Measurements from ENCODE around the gene SCN7A. TPM values are rescaled to one million over a fixed set of nuclear protein-coding genes. Genes with fewer than 3 reads are reported as not detected.

Gene SCN7A
- total RNA-seq, 2 donors from 2014 or later: not detected

GRCh38 chr2:166439078-166439477, 55.0 kb downstream of the SCN7A start:
- H3K9me3 ChIP-seq (ENCODE audit: control insufficient read depth, low read length, poor library complexity, severe bottlenecking): no peaks in the 10 kb centered on the region
- Mint-ChIP-seq H3K4me1 (no peaks in the 10 kb centered on the region), H3K27me3 (no peaks in the 10 kb centered on the region), H3K27ac (no peak overlapping the region), H3K4me3 (no peak overlapping the region), H3K36me3 (ENCODE audit: low read depth) (no peaks in the 10 kb centered on the region)
- ATAC-seq (no peak), DNase-seq (no peak)

DNA sequence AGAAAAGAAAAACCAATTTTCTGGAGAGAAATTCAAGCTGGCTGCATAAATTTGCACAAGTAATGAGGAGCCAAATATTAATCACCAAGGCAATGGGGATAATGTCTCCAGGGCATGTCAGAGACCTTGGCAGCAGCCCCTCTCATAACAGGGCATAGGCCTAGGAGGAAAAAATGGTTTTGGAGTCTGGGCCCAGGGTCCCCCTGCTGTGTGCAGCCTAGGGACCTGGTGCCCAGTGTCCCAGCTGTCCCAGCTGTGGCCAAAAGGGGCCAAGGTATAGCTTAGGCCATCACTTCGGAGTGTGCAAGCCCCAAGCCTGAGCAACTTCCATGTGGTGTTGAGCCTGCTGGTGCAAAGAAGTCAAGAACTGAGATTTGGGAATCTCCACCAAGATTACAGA, 57.1 kb downstream of the SCN7A start:
- Mint-ChIP-seq H3K27me3 (no peaks in the 10 kb centered on the region), H3K36me3 (ENCODE audit: low read depth) (no peaks in the 10 kb centered on the region), H3K27ac (no peak overlapping the region), H3K4me3 (no peak overlapping the region), H3K4me1 (no peaks in the 10 kb centered on the region)
- H3K9me3 ChIP-seq (ENCODE audit: control insufficient read depth, low read length, poor library complexity, severe bottlenecking): no peaks in the 10 kb centered on the region
- DNase-seq: no peak
- no peak for ATAC-seq

GRCh38 chr2:166436189-166436588, 57.9 kb downstream of the SCN7A start:
- Mint-ChIP-seq H3K4me3 (no peak overlapping the region), H3K36me3 (ENCODE audit: low read depth) (no peaks in the 10 kb centered on the region), H3K4me1 (no peaks in the 10 kb centered on the region), H3K27me3 (no peaks in the 10 kb centered on the region), H3K27ac (no peak overlapping the region)
- ATAC-seq (no peak), DNase-seq (no peak)
- H3K9me3 ChIP-seq (ENCODE audit: control insufficient read depth, low read length, poor library complexity, severe bottlenecking): no peaks in the 10 kb centered on the region

- no peak overlapping the region for H3K27ac Mint-ChIP-seq
Observed at GRCh38 chr2:166434491-166434890, 59.6 kb downstream of the SCN7A start.

DNA sequence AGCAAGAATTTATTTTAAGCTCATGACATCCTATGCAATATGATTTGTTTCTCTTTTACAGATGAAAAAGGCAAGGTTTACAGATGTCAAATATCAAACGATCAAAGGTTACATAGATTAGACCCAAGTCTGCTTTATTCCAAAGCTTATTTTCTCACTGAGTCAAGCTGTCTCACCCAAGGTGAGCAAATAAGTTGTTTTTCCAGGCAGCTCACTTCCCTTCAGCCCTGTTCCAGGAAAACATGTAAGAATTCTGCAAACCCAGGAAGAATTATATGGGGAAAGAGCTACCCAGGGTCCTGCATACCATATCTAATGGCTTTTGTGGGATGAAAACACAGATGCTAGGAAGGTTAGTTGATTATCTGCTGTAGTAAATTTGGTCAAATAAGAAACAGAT, 60.6 kb downstream of the SCN7A start:
- DNase-seq: no peak
- Mint-ChIP-seq H3K4me3 (no peak overlapping the region), H3K27ac (no peak overlapping the region), H3K4me1 (no peaks in the 10 kb centered on the region), H3K36me3 (ENCODE audit: low read depth) (no peaks in the 10 kb centered on the region), H3K27me3 (no peaks in the 10 kb centered on the region)
- no peak for ATAC-seq
- no peaks in the 10 kb centered on the region for H3K9me3 ChIP-seq (ENCODE audit: control insufficient read depth, low read length, poor library complexity, severe bottlenecking)

More at GRCh38 chr2:166434491-166434890, 59.6 kb downstream of the SCN7A start:
- Mint-ChIP-seq H3K4me3 (no peak overlapping the region), H3K27me3 (no peaks in the 10 kb centered on the region), H3K36me3 (ENCODE audit: low read depth) (no peaks in the 10 kb centered on the region), H3K4me1 (no peaks in the 10 kb centered on the region)
- ATAC-seq (no peak), DNase-seq (no peak)
- no peaks in the 10 kb centered on the region for H3K9me3 ChIP-seq (ENCODE audit: control insufficient read depth, low read length, poor library complexity, severe bottlenecking)

- no peaks in the 10 kb centered on the region for H3K9me3 ChIP-seq (ENCODE audit: control insufficient read depth, low read length, poor library complexity, severe bottlenecking)
- H3K36me3 Mint-ChIP-seq (ENCODE audit: low read depth): no peaks in the 10 kb centered on the region
- ATAC-seq (no peak), DNase-seq (no peak)
- no peaks in the 10 kb centered on the region for H3K27me3 Mint-ChIP-seq
- H3K4me3 Mint-ChIP-seq: no peak overlapping the region
- H3K4me1 Mint-ChIP-seq: no peaks in the 10 kb centered on the region
- H3K27ac Mint-ChIP-seq: no peak overlapping the region
Observed at GRCh38 chr2:166432331-166432730, 61.7 kb downstream of the SCN7A start.

- Mint-ChIP-seq H3K27ac (no peak overlapping the region), H3K36me3 (ENCODE audit: low read depth) (no peaks in the 10 kb centered on the region), H3K4me1 (no peaks in the 10 kb centered on the region), H3K4me3 (no peak overlapping the region), H3K27me3 (no peaks in the 10 kb centered on the region)
- no peaks in the 10 kb centered on the region for H3K9me3 ChIP-seq (ENCODE audit: control insufficient read depth, low read length, poor library complexity, severe bottlenecking)
- ATAC-seq (no peak), DNase-seq (no peak)
Observed at GRCh38 chr2:166424841-166425240, 69.2 kb downstream of the SCN7A start.

- Mint-ChIP-seq H3K27me3 (no peaks in the 10 kb centered on the region), H3K36me3 (ENCODE audit: low read depth) (no peaks in the 10 kb centered on the region), H3K27ac (no peak overlapping the region), H3K4me3 (no peak overlapping the region), H3K4me1 (no peaks in the 10 kb centered on the region)
- DNase-seq: no peak
- H3K9me3 ChIP-seq (ENCODE audit: control insufficient read depth, low read length, poor library complexity, severe bottlenecking): no peaks in the 10 kb centered on the region
- no peak for ATAC-seq
Observed at GRCh38 chr2:166419616-166419934, 74.5 kb downstream of the SCN7A start.

- Mint-ChIP-seq H3K27ac (no peak overlapping the region), H3K36me3 (ENCODE audit: low read depth) (no peaks in the 10 kb centered on the region), H3K4me3 (no peak overlapping the region), H3K4me1 (no peaks in the 10 kb centered on the region), H3K27me3 (no peaks in the 10 kb centered on the region)
- no peak for ATAC-seq
- no peaks in the 10 kb centered on the region for H3K9me3 ChIP-seq (ENCODE audit: control insufficient read depth, low read length, poor library complexity, severe bottlenecking)
- no peak for DNase-seq
Observed at GRCh38 chr2:166418853-166419615, 75.0 kb downstream of the SCN7A start.

GRCh38 chr2:166417669-166418068, 76.4 kb downstream of the SCN7A start:
- Mint-ChIP-seq H3K36me3 (ENCODE audit: low read depth) (no peaks in the 10 kb centered on the region), H3K27ac (no peak overlapping the region), H3K4me1 (no peaks in the 10 kb centered on the region), H3K27me3 (no peaks in the 10 kb centered on the region), H3K4me3 (no peak overlapping the region)
- ATAC-seq (no peak), DNase-seq (no peak)
- H3K9me3 ChIP-seq (ENCODE audit: control insufficient read depth, low read length, poor library complexity, severe bottlenecking): no peaks in the 10 kb centered on the region

DNA sequence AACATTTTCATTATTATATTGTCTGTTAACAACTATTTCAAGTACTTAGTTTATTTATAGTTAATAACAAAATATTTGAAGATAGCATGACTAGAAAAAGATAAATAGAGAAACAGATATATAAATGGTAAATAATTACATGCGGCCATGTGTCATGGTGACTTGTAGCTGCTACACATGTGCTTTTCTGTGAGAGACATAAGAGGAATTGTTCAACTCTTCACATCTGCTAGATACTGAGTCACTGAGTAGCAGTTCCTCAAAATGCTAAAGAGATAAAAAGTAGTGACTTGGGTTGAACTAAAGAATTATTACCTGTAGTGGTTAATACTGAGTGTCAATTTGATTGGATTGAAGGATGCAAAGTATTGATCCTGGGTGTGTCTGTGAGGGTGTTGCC, 80.8 kb downstream of the SCN7A start:
- Mint-ChIP-seq H3K27ac (no peak overlapping the region), H3K4me1 (no peaks in the 10 kb centered on the region), H3K4me3 (no peak overlapping the region), H3K27me3 (no peaks in the 10 kb centered on the region), H3K36me3 (ENCODE audit: low read depth) (no peaks in the 10 kb centered on the region)
- no peaks in the 10 kb centered on the region for H3K9me3 ChIP-seq (ENCODE audit: control insufficient read depth, low read length, poor library complexity, severe bottlenecking)
- DNase-seq: no peak
- no peak for ATAC-seq

GRCh38 chr2:166411473-166412230, 82.4 kb downstream of the SCN7A start:
- H3K9me3 ChIP-seq (ENCODE audit: control insufficient read depth, low read length, poor library complexity, severe bottlenecking): no peaks in the 10 kb centered on the region
- Mint-ChIP-seq H3K27ac (no peak overlapping the region), H3K27me3 (no peaks in the 10 kb centered on the region), H3K36me3 (ENCODE audit: low read depth) (no peaks in the 10 kb centered on the region), H3K4me1 (no peaks in the 10 kb centered on the region), H3K4me3 (no peak overlapping the region)
- no peak for ATAC-seq
- DNase-seq: no peak

DNA sequence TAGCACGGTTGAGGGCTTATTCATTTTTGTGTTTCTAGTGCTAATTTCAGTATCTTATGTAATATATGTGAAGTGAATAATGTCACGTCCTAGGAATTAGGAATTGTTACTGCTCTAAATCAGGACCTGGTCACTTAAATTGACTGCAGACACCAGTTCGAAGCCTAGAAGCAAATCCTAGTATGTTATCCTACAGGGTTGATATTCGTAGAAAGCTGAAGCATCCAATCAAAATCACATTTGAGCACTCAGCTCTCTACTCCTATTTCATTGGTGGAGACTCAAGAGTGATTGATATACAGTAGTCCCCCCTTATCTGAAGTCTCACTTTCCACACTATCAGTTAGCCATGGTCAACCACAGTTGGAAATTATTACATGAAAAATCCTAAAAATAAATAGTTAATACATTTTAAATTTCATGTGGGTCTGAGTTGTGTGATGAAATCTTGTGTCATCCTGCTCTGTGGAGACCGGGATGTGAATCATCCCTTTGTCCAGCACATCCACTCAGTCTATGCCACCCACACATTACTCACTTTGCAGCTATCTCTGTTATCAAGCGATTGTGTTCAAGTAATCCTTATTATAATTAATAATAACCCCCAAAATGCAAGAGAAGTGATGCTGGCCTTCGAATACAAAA, 83.1 kb downstream of the SCN7A start:
- H3K9me3 ChIP-seq (ENCODE audit: control insufficient read depth, low read length, poor library complexity, severe bottlenecking): no peaks in the 10 kb centered on the region
- H3K4me3 Mint-ChIP-seq: no peak overlapping the region
- H3K4me1 Mint-ChIP-seq: no peaks in the 10 kb centered on the region
- ATAC-seq (no peak), DNase-seq (no peak)
- H3K27ac Mint-ChIP-seq: no peak overlapping the region
- H3K27me3 Mint-ChIP-seq: no peaks in the 10 kb centered on the region
- H3K36me3 Mint-ChIP-seq (ENCODE audit: low read depth): no peaks in the 10 kb centered on the region

Measured in T-helper 17 cell (primary cell).